HFFc6 (cell line): Measurements from ENCODE around the gene FAM83E. TPM values are rescaled to one million over a fixed set of nuclear protein-coding genes. Genes with fewer than 3 reads are reported as not detected.

Experiments used
- DNase-seq: peaks from one replicate; pipeline ENCODE4 v3.0.0-alpha.2; 2018
- H3K27ac Mint-ChIP-seq: 2 replicates; pipeline ENCODE4 v1.8.0; 2020; ENCODE audit warnings: mild to moderate bottlenecking, mixed read lengths
- H3K27me3 Mint-ChIP-seq: 2 replicates; pipeline ENCODE4 v1.8.0; 2021; ENCODE audit warnings: mild to moderate bottlenecking, moderate library complexity, mixed read lengths; ENCODE audit not compliant: insufficient read depth
- H3K36me3 Mint-ChIP-seq: 2 replicates; pipeline ENCODE4 v1.8.0; 2021; ENCODE audit warnings: low read depth, mixed read lengths
- H3K4me1 Mint-ChIP-seq: 2 replicates; pipeline ENCODE4 v1.8.0; 2020; ENCODE audit warnings: low read depth, mixed read lengths
- H3K4me3 Mint-ChIP-seq: 2 replicates; pipeline ENCODE4 v1.8.0; 2020; ENCODE audit warnings: mild to moderate bottlenecking, moderate library complexity, mixed read lengths
- H3K9me3 Mint-ChIP-seq: 2 replicates; pipeline ENCODE4 v1.8.0; 2020; ENCODE audit warnings: mild to moderate bottlenecking, mixed read lengths
- total RNA-seq, 6 experiments: library from RNA; stranded (reverse); fragmentation: NEBNext Ultra II Directional; extraction: Animal tissue kit (Norgen Biotek cat#: 25700); gene quantifications; 2 replicates in 1 of 6; 3 replicates in 5 of 6; pipeline ENCODE4 v1.2.3, GENCODE V29; 2021
- TF ChIP-seq, protein P1 (sequence below): fragments of 200-600 bp; sonication (generic); IDR thresholded peaks from 2 replicates; pipeline ENCODE4 v1.5.0; 2021; ENCODE audit warnings: antibody characterized with exemption, mild to moderate bottlenecking

The FAM83E gene
- total RNA-seq, 6 experiments from 2014 or later, result 0.23 to 0.99 (median 0.54) TPM

DNA sequence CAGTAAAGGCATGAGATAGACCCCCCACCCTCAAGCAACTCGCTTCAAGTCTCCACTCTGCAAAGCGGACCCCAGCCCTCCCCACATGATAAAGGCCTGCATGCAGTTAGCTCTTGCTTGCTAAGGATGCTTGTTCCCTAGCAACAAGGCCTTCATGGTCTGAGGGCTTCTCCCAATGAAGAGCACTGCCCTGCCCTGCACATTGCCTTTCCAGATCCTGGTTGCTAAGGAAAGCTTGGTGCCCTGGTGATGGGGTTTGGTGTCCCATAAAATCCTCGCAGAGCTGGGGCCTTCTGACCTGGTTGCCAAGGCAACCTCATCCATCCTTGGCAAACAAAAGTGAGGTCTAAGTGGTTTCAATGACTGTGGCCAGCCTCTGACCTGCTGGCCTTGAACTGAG lies 16.3 kb upstream of the FAM83E start:
- Mint-ChIP-seq H3K27ac (0 out of 2 replicates have a peak overlapping the region, but pooled peaks have one; percentile 11), H3K36me3 (no peaks in the 10 kb centered on the region), H3K4me1 (peaks cover 36% of the 10 kb centered on the region), H3K9me3 (no peaks in the 10 kb centered on the region), H3K4me3 (no peak overlapping the region), H3K27me3 (peaks cover 2% of the 10 kb centered on the region)
- peak; percentile 34 for DNase-seq
- TF ChIP-seq, protein P1, sequence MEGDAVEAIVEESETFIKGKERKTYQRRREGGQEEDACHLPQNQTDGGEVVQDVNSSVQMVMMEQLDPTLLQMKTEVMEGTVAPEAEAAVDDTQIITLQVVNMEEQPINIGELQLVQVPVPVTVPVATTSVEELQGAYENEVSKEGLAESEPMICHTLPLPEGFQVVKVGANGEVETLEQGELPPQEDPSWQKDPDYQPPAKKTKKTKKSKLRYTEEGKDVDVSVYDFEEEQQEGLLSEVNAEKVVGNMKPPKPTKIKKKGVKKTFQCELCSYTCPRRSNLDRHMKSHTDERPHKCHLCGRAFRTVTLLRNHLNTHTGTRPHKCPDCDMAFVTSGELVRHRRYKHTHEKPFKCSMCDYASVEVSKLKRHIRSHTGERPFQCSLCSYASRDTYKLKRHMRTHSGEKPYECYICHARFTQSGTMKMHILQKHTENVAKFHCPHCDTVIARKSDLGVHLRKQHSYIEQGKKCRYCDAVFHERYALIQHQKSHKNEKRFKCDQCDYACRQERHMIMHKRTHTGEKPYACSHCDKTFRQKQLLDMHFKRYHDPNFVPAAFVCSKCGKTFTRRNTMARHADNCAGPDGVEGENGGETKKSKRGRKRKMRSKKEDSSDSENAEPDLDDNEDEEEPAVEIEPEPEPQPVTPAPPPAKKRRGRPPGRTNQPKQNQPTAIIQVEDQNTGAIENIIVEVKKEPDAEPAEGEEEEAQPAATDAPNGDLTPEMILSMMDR, result no peak

DNA sequence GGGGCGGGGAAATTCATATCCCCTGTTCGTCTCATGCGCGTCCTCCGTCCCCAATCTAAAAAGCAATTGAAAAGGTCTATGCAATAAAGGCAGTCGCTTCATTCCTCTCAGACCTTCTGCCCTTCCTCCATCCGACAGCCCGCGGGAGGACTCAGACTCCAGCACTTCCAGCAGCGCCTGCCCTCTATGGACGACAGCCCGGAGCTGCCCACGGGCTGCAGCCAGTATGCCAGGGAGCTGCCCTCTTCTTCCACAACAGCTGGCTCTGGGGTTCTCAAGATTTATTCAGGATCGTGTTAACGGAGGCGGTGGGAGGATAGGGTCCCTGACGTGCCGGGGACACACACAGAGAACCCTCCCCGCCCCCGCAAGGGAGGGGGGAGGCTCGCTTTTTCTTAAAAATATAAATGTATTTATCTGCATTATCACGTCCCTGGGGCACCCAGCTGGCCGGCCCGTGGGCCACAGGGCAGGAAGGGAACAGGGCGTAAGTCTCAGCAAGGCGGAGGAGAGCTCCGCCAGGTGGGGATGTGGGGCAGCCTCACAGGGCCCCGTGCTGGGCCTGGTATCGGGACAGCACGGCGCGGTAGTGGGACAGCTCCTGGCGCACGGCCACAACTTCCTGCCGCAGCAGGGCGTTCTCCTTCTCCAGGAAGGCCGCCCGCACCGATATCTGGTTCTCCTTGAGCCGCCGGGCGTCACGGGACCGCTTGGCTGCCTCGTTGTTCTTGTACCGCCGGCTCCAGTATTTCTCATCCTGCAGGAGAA lies 15.6 kb upstream of the FAM83E start:
- Mint-ChIP-seq H3K9me3 (no peaks in the 10 kb centered on the region), H3K4me3 (0 out of 2 replicates have a peak overlapping the region, but pooled peaks have one; percentile 30), H3K27me3 (no peaks in the 10 kb centered on the region; the same call in none of the 2 replicates), H3K36me3 (no peaks in the 10 kb centered on the region), H3K4me1 (peaks cover 32% of the 10 kb centered on the region), H3K27ac (no peak overlapping the region)
- DNase-seq, result no peak
- TF ChIP-seq, protein P1, result no peak

DNA sequence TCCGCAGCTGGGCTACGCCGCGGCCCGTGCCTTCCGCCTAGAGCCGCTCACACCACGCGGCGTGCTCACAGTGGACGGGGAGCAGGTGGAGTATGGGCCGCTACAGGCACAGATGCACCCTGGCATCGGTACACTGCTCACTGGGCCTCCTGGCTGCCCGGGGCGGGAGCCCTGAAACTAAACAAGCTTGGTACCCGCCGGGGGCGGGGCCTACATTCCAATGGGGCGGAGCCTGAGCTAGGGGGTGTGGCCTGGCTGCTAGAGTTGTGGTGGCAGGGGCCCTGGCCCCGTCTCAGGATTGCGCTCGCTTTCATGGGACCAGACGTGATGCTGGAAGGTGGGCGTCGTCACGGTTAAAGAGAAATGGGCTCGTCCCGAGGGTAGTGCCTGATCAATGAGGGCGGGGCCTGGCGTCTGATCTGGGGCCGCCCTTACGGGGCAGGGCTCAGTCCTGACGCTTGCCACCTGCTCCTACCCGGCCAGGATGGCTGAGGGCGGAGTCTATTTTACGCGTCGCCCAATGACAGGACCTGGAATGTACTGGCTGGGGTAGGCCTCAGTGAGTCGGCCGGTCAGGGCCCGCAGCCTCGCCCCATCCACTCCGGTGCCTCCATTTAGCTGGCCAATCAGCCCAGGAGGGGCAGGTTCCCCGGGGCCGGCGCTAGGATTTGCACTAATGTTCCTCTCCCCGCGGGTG lies 14.9 kb upstream of the FAM83E start:
- Mint-ChIP-seq H3K27me3 (no peaks in the 10 kb centered on the region; the same call in none of the 2 replicates), H3K36me3 (no peaks in the 10 kb centered on the region), H3K27ac (no peak overlapping the region), H3K9me3 (no peaks in the 10 kb centered on the region), H3K4me3 (no peak overlapping the region), H3K4me1 (peaks cover 34% of the 10 kb centered on the region)
- DNase-seq, result no peak
- TF ChIP-seq, protein P1, result no peak

DNA sequence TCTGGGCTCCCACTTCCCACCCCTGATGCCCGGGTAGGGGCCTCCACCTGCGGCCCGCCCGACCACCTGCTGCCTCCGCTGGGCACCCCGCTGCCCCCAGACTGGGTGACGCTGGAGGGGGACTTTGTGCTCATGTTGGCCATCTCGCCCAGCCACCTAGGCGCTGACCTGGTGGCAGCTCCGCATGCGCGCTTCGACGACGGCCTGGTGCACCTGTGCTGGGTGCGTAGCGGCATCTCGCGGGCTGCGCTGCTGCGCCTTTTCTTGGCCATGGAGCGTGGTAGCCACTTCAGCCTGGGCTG lies 14.4 kb upstream of the FAM83E start:
- no peaks in the 10 kb centered on the region for H3K9me3 Mint-ChIP-seq
- DNase-seq, result no peak
- H3K27ac Mint-ChIP-seq, result no peak overlapping the region
- TF ChIP-seq, protein P1, result no peak
- no peaks in the 10 kb centered on the region for H3K36me3 Mint-ChIP-seq
- H3K4me3 Mint-ChIP-seq, result no peak overlapping the region
- H3K4me1 Mint-ChIP-seq, result peaks cover 29% of the 10 kb centered on the region
- no peaks in the 10 kb centered on the region; the same call in none of the 2 replicates for H3K27me3 Mint-ChIP-seq

DNA sequence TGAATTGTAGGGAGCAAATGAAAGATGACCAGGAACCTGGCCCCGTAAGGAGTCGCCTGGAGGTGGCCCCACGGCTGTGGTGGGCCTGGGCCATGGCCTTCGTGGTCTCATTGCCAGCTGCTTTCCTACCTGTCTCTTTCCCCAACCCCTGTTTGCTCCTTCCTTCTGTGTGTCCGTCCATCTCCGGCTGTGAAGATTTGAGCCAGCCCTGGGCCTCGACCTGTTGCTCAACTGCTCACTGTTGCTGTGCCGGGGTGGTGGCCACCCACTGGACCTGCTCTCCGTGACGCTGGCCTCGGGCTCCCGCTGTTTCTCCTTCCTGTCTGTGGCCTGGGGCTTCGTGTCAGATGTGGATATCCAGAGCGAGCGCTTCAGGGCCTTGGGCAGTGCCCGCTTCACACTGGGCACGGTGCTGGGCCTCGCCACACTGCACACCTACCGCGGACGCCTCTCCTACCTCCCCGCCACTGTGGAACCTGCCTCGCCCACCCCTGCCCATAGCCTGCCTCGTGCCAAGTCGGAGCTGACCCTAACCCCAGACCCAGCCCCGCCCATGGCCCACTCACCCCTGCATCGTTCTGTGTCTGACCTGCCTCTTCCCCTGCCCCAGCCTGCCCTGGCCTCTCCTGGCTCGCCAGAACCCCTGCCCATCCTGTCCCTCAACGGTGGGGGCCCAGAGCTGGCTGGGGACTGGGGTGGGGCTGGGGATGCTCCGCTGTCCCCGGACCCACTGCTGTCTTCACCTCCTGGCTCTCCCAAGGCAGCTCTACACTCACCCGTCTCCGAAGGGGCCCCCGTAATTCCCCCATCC lies 13.8 kb upstream of the FAM83E start:
- peaks cover 29% of the 10 kb centered on the region for H3K4me1 Mint-ChIP-seq
- TF ChIP-seq, protein P1, result no peak
- H3K36me3 Mint-ChIP-seq, result peaks cover 4% of the 10 kb centered on the region
- no peaks in the 10 kb centered on the region for H3K9me3 Mint-ChIP-seq
- H3K27me3 Mint-ChIP-seq, result no peaks in the 10 kb centered on the region; the same call in none of the 2 replicates
- H3K27ac Mint-ChIP-seq, result no peak overlapping the region
- DNase-seq, result no peak
- H3K4me3 Mint-ChIP-seq, result no peak overlapping the region
